HG02973 (cell line): ENCODE measurements around the gene SPG7.
"Not testable (repeated sequence)": the region's sequence is repeated elsewhere in the genome, so short reads cannot be mapped to it uniquely, and the experiment has no call there.

Source experiments
- ATAC-seq: cut with Tn5 transposase; IDR thresholded peaks from one replicate; pipeline ENCODE4 v1.9.1; 2021; ENCODE audit warnings: moderate library complexity; ENCODE audit not compliant: unreplicated experiment

SPG7 gene

GRCh38 chr16:89576153-89577054, 68.2 kb downstream of the SPG7 start:
- no peak for ATAC-seq

GRCh38 chr16:89577055-89577759, 69.0 kb downstream of the SPG7 start:
- ATAC-seq: no peak

DNA sequence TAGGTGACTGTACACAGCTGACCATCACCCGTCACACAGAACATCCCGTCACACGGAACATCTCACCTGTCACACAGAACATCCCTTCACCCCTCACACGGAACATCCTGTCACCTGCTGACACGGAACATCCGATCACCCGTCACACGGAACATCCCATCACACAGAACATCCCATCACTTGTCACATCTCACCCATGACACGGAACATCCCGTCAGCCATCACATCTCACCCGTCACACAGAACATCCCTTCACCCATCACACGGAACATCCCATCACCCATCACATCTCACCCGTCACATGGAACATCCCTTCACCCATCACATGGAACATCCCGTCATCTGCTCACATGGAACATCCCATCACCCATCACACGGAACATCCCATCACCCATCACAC, 71.1 kb downstream of the SPG7 start:
- no peak for ATAC-seq

DNA sequence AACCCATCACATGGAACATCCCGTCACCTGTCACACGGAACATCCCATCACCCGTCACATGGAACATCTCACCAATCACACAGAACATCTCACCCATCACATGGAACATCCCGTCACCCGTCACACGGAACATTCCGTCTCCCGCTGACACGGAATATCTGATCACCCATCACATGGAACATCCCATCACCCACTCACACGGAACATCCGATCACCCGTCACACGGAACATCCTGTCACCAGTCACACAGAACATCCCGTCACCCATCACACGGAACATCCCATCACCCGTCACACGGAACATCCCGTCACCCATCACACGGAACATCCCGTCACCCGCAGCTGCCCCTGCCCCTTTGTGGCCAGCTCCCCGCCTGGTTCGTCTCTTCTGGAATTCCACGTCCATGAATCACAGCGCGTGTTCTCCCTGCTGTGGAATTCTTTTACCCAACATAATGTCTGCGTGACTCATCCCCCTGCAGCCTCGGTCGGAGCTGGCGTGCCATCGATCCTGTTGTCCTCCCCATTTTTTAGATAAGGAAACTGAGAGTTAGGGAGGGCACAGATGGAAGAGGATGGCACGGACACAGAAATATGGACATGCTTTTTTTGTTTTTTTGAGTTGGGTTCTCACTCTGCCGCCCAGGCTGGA, 73.0 kb downstream of the SPG7 start:
- no peak for ATAC-seq

DNA sequence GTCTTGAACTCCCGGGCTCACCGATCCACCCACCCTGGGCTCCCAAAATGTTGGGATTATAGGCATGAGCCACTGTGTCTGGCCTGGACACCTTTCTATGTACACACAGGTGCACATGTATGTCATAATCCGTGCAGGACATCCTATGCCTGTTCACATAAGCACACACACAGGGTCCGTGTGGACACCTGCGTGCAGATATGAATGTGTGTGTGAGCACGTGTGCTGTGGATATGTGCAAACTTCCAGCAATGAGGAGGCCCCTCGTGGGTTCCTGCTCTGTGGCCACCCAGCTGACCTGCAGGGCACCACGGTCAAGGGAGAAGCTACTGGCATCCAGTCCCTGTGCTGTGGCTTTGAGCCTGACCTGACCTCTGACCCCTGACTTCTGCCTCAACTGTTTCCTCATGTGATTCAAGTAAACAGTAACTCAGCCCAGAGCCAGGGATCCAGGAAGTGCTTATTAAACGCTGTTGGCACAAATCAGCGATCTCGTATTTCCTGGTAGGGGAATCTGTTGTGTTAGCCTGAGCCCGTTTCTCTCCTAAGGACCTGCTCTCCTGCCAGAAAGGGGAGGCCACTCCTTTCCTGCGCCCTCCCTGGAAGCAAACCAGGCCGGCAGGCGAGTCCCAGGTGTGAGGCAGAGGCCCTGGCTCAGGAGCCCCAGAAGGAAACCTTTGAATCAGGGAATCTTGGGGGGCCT, 73.8 kb downstream of the SPG7 start:
- ATAC-seq: no peak

GRCh38 chr16:89582614-89583196, 74.5 kb downstream of the SPG7 start:
- ATAC-seq: no peak

DNA sequence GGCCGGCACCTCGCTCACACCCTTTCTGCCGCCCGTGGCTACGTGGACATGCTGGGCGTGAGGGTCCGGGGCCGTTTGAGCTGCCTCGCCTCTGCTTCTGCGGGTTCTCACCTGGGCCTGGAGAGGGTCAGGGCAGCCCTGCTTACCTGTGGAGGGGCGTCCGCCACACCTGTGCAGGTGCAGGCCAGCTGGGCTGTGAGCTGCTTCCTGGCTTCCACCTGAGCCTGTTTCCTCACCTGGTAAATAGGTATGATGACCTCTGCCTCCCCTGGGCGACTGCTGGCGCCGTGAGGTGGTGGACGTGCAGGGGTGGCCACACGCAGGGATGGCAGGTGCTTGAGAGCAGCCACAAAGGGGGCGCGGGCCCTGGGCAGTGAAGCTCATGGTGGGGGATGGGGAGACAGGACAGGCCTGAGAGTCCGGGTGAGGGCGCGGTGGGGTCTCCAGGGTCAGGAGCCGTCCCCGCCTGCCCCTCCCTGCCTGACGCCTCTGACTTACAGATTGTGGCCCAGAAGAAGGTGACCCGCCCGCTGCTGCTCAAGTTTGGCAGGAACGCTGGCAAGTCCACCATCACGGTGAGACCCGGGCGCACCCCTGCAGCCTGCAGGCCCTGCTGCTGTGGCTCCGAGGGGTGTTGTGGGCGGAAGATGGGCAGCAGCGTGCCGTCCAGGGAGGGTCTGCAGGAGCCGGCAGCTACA, 75.1 kb downstream of the SPG7 start:
- no peak for ATAC-seq

- ATAC-seq: no peak
Measured at GRCh38 chr16:89583895-89584644, 75.9 kb downstream of the SPG7 start.

DNA sequence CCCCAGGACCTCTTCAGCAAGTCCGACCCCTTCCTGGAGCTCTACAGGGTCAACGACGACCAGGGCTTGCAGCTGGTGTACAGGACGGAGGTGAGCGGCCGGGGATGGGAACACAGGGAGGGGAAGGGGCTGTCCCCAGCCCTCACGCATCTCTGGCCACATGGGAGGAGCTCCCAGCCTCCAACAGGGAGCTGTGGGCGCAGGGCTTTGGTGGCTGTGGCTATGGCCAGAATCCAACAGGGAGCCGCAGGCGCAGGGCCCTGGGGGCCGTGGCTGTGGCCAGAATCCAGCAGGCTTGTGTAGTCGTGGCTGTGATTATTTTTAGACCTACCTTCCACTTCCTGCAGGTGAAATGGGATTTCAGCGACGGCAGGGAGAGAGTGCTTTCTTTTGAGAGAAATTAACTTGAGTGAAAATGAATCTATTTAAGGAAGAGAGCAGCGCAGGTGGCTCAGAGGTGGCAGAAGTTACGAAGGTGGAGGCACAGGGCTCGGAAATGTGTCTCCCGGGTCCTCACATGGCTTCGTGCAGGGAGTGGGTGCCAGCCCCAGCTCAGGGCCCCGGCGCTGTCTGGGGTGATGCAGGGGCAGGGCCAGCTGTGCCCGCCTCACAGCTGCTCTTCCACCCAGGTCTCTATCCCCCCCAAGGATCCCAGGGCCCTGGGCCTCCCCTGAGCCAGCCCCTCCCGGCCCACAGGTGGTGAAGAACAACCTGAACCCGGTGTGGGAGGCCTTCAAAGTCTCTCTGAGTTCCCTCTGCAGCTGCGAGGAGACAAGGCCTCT, 76.8 kb downstream of the SPG7 start:
- ATAC-seq: no peak

GRCh38 chr16:89586218-89586617, 78.0 kb downstream of the SPG7 start:
- no peak for ATAC-seq

- ATAC-seq: no peak
Measured at GRCh38 chr16:89586853-89587252, 78.7 kb downstream of the SPG7 start.

- not testable (repeated sequence) for ATAC-seq
Measured at GRCh38 chr16:89587676-89588075, 79.5 kb downstream of the SPG7 start.

- ATAC-seq: no peak
Measured at GRCh38 chr16:89588413-89589109, 80.4 kb downstream of the SPG7 start.

- ATAC-seq: no peak
Measured at GRCh38 chr16:89589241-89589926, 81.2 kb downstream of the SPG7 start.

DNA sequence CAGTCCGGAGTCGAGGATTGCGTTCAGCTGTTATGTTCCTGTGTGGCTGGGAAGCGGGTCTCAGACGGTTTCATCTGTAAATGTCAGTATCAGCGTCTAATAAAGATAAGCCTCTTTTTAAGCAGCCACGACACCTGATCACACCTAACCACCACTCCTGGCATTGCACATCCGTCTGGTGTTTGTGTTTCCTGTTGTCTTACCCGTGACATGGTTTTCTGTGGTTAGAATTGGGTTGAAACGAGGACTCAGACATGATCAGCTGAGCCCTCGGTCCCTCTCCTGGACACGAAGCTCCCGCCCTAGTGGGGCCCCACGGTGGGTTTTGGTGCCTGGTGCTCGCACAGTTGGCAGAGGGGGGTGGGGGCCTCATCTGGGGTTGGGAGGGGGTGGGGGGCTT, 85.6 kb downstream of the SPG7 start:
- ATAC-seq: no peak

DNA sequence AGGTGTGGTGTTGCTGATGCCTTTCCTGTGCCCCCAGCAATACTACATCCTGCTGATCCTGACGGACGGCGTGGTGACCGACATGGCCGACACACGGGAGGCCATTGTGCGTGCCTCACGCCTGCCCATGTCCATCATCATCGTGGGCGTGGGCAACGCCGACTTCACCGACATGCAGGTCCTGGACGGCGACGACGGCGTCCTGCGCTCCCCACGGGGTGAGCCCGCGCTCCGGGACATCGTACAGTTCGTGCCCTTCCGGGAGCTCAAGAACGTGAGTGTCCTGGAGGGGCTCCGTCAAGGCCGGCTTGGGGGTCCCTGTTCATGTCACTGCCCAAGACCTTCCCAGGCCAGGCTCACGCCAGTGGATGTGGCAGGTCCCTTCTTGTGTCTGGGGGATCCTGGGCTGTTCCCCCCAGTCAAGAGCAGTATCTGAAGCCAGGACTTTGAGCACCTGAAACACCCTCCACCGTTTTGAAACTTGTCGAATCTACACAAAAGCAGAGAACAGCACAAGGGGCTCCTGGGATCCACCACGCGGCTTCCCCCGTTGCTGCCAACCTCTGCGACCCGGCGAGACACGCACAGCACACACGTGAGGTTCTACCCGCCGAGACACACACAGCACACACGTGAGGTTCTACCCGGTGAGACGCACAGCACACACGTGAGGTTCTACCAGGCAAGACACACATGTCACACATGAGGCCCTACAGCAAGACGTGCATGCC, 87.3 kb downstream of the SPG7 start:
- no peak for ATAC-seq
